GM18499 (cell line): ENCODE data around the gene HYAL1.
"Not testable (repeated sequence)": the region's sequence is repeated elsewhere in the genome, so short reads cannot be mapped to it uniquely, and the experiment has no call there.

ENCODE experiments used
- ATAC-seq: cut with Tn5 transposase; IDR thresholded peaks from one replicate; pipeline ENCODE4 v1.9.1; 2021; ENCODE audit warnings: moderate number of reproducible peaks; ENCODE audit not compliant: insufficient read depth, unreplicated experiment

Gene HYAL1

GRCh38 chr3:50275996-50276761 lies 27.2 kb downstream of the HYAL1 start:
- ATAC-seq = no peak

DNA sequence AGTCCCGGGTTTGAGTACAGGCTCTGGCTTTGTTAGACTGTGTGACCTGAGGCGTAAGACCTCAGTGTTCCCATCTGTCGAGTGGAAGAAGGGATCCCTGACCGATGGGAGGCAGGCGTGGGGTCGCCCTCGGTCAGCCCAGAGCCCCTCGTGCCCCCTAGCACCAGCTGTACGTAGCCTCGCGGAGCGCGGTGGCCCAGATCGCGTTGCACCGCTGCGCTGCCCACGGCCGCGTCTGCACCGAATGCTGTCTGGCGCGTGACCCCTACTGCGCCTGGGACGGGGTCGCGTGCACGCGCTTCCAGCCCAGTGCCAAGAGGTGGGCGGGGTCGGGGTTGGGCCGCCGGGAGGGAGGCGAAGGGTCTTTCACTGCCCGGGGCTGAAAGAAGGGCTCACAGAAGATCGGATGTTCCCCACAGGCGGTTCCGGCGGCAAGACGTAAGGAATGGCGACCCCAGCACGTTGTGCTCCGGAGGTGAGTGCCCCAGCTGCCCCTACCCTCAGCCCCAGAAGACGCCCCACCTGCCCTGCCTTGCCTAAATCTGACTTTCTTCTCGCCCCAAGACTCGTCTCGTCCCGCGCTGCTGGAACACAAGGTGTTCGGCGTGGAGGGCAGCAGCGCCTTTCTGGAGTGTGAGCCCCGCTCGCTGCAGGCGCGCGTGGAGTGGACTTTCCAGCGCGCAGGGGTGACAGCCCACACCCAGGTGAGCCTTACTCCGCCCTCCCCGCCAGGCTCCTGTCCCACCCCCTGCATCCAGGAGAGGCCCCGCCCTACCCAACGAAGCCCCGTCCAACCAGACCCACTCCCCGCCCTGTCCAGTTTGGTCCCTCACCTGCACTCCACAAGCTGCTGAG lies 28.0 kb downstream of the HYAL1 start:
- ATAC-seq = no peak

DNA sequence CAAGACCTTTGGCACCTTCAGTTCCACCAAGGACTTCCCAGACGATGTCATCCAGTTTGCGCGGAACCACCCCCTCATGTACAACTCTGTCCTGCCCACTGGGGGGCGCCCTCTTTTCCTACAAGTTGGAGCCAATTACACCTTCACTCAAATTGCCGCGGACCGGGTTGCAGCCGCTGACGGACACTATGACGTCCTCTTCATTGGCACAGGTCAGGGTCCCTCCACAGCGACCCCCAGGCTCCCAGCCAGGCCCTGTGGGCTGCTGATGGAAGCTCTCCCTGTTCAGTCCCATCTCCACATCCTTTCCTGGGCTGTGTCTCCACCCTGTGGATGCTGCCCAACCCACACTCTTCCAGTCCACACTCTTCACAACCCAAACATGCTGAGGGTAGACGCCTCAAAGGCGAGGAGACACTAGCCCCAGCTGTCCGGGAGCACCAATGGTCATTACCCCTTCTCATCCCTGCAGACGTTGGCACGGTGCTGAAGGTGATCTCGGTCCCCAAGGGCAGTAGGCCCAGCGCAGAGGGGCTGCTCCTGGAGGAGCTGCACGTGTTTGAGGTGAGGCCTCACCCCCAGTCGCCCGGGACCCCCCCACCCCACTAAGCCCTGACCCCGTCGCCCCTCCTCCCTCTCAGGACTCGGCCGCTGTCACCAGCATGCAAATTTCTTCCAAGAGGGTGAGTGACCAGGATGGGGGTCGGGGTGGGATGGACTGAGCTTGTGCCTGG lies 28.8 kb downstream of the HYAL1 start:
- no peak for ATAC-seq

- ATAC-seq = no peak
Observed at GRCh38 chr3:50273689-50274065, 29.7 kb downstream of the HYAL1 start.

GRCh38 chr3:50272911-50273688 lies 30.3 kb downstream of the HYAL1 start:
- peak; percentile 85 for ATAC-seq

- ATAC-seq = not testable (repeated sequence)
Observed at GRCh38 chr3:50272538-50272910, 30.9 kb downstream of the HYAL1 start.

GRCh38 chr3:50271314-50271936 lies 31.9 kb downstream of the HYAL1 start:
- ATAC-seq = no peak

- no peak for ATAC-seq
Observed at GRCh38 chr3:50270422-50271224, 32.8 kb downstream of the HYAL1 start.

- ATAC-seq = no peak
Observed at GRCh38 chr3:50269977-50270413, 33.4 kb downstream of the HYAL1 start.

DNA sequence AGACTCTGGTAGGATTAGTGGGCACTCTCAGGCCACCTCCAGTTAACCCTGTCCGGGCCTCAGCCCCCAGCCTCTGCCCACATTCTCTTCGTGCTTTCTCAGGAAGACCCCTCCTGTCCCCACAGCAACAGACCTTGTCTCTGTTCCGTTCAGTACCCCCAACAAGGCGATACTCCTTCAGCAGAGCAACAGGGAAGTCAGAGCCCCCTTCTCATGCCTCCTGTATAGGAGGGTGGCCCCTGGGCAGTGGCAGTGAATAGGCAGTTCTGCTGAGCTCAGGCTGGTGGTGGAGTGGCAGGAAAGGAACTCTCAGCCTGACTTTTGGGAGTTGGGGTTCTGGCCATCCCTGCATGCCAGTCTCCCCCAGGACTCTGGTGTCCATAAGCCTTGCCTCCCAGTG lies 33.9 kb downstream of the HYAL1 start:
- no peak for ATAC-seq

DNA sequence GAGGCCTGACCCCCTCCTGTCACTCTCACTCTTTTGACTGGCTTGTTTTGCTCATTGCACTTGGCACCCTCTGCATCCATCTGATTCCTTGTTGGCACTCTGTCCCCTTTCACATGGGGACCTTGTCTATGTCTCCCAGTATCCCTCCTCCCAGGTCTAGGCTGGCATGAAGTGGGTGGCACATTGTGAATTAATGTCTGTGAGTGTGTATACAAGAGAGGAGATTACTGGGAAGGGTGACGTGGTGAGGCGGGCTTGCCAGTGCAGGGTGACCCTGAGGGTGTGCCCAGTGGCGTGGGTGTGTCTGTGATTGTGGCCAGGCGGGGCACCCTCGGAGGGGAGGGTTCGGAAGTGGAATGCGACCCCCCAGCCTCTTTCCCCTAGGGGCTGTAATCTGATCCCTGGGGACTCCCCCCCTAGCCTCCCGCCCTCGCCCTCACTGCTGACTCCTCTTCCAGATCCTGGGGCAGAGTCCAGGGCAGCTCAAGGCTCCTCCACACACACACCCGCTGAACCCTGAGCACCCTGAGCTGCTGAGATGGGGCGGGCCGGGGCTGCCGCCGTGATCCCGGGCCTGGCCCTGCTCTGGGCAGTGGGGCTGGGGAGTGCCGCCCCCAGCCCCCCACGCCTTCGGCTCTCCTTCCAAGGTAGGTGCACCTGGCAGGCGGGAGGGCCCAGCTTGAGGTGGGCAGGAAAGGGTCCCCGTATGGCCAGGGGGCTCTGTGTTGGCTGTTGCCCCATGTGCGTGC lies 34.5 kb downstream of the HYAL1 start, which contains the start of gene SEMA3B:
TSS of gene SEMA3B (plus strand) at position 445 of the 749 bp plus-strand sequence. CDS start at position 539, 94 bp downstream.
- no peak for ATAC-seq

DNA sequence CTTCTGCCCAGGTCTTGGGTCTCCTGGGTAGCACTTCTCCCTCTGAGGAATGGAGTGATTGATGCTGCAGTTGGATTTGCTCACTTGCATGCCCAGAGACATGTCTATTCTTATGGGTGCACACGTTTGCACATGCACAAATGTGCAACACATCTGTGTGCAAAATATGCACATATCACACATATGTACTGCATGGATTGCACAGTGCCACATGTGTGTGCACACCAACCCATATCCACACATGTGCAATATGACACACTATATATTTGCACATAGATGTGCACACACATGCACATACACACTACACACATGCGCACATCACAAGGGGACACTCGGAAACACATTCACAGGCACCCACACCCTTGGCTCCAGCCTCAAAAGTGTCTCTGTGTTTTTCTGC lies 35.1 kb downstream of the HYAL1 start:
- no peak for ATAC-seq

DNA sequence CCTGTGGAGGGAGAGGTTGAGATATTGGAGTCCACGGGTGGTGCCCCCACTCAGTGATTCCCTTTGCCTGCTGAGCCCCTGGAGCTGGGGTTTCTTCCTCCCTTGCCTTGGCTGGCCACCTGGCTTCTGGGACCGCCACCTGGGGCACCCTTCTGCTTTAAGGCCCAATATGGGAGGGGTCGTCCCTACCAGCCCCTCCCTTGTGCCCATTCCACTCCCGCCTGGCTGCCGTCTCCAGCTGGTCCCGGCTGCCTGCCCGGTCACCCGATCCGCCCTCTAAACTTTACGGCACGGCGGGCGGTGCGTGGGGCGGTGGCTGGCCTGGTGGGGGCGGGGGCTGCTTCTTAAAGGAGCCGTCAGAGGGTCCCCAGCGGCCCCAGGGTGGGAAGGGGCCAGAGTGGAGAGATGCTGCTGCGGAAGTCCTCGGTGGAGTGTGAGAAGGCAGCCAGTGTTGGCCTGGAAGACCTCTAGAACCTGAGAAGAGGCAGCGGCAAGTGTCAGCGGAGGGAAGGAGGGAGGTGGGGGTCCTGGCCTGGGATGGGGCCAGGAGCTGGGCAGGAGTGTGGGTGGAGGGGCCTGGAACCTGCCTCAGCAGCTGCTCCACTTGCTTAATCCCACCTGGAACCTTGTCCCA lies 36.0 kb downstream of the HYAL1 start:
- no peak for ATAC-seq

- no peak for ATAC-seq
Observed at GRCh38 chr3:50266836-50267235, 36.5 kb downstream of the HYAL1 start.

- ATAC-seq = no peak
Observed at GRCh38 chr3:50266017-50266416, 37.4 kb downstream of the HYAL1 start.

DNA sequence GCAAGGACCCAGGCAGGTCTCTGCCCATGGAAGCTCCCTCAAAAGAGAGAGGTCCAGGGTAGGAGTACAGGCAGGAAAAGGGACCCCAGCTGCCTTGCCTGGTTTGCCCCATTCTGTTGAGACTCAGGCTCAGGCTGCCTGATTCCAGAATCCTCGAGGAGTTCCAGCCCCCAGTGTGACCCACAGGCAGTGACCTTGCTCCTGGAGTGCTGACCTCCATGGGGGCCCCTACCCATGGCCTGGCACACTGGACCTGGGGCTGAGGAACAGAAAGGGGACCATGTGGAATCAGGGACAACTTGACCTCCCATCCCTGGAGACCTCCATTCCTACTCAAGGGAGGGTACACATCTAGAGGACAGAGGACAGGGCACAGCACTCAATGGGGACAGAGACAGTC lies 37.8 kb downstream of the HYAL1 start:
- ATAC-seq = no peak

GRCh38 chr3:50264964-50265485 lies 38.3 kb downstream of the HYAL1 start:
- no peak for ATAC-seq
